Astrocyte (in vitro differentiated cells and primary cell): Measurements from ENCODE around the gene CRY1.

ENCODE experiments used
- EZH2 ChIP-seq: IDR thresholded peaks from 2 replicates; pipeline ENCODE4 v1.6.1; 2012; ENCODE audit warnings: mild to moderate bottlenecking, low read length, inconsistent platforms; ENCODE audit not compliant: insufficient read depth
- TF ChIP-seq, protein P1 (sequence below): IDR thresholded peaks from 2 replicates; pipeline ENCODE4 v1.5.1; 2011; ENCODE audit warnings: low read depth, mild to moderate bottlenecking, inconsistent platforms, low read length, moderate library complexity; ENCODE audit not compliant: insufficient read depth

DNA sequence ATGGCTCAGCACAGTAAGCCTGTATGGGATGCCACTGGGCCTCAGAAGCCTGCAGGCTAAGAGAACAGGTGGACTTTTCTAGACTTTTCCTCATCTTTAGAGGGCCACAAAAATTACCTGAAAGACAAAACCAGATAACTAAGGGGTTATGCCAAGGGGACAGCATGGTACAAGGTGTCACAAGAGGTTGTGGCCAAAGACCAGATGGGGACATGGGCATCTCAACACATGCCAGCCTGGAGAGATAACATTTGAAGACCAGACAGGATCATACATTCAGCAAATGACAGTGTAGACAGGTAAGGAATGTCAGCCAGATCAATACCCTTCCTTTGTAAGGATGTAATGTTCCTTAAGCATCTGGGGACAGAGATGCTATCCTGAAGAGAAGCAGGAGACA, 8.9 kb upstream of the CRY1 start:
- TF ChIP-seq, protein P1, sequence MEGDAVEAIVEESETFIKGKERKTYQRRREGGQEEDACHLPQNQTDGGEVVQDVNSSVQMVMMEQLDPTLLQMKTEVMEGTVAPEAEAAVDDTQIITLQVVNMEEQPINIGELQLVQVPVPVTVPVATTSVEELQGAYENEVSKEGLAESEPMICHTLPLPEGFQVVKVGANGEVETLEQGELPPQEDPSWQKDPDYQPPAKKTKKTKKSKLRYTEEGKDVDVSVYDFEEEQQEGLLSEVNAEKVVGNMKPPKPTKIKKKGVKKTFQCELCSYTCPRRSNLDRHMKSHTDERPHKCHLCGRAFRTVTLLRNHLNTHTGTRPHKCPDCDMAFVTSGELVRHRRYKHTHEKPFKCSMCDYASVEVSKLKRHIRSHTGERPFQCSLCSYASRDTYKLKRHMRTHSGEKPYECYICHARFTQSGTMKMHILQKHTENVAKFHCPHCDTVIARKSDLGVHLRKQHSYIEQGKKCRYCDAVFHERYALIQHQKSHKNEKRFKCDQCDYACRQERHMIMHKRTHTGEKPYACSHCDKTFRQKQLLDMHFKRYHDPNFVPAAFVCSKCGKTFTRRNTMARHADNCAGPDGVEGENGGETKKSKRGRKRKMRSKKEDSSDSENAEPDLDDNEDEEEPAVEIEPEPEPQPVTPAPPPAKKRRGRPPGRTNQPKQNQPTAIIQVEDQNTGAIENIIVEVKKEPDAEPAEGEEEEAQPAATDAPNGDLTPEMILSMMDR, result no peak
- TF ChIP-seq EZH2, result no peak
